Colonic mucosa (tissue), 4 donors: ENCODE results near the gene ANKS1B. TPM values are rescaled to one million over a fixed set of nuclear protein-coding genes. Genes with fewer than 3 reads are reported as not detected.
"Not testable (repeated sequence)": the region's sequence is repeated elsewhere in the genome, so short reads cannot be mapped to it uniquely, and the experiment has no call there.

Experiments used
- DNase-seq: peaks from one replicate; pipeline ENCODE4 v3.0.0-alpha.2; 2020
- H3K27ac ChIP-seq: fragments of 200-600 bp; one replicate; pipeline ENCODE4 v1.8.0; 2021
- H3K27me3 ChIP-seq: fragments of 200-600 bp; one replicate; pipeline ENCODE4 v1.8.0; 2021
- H3K36me3 ChIP-seq: fragments of 200-600 bp; one replicate; pipeline ENCODE4 v1.8.0; 2021
- H3K4me1 ChIP-seq: fragments of 200-600 bp; one replicate; pipeline ENCODE4 v1.8.0; 2021; ENCODE audit warnings: mild to moderate bottlenecking
- H3K4me3 ChIP-seq: fragments of 200-600 bp; one replicate; pipeline ENCODE4 v1.8.0; 2021
- H3K9ac ChIP-seq, 2 donors: one replicate each; pipeline ENCODE4 v1.7.0; 2013; ENCODE audit warnings: control low read depth in 2 of 2, low read depth in 2 of 2, low read length in 2 of 2
- H3K9me3 ChIP-seq: fragments of 200-600 bp; one replicate; pipeline ENCODE4 v1.8.0; 2021
- CTCF ChIP-seq: fragments of 200-600 bp; IDR thresholded peaks from one replicate; pipeline ENCODE4 v1.8.0; 2022; ENCODE audit warnings: antibody characterized with exemption, mild to moderate bottlenecking
- intact Hi-C: fragments of 100-400 bp; cut with DNase I; formaldehyde crosslinking; loops from one replicate; pipeline ENCODE4 v1.14.1; 2022
- total RNA-seq, 2 donors: library from RNA; stranded (reverse); fragmentation: NEBNext Ultra II Directional in 1 of 2; extraction: Animal tissue kit (Norgen Biotek cat#: 25700) in 1 of 2; gene quantifications; one replicate each; pipeline ENCODE4 v1.2.1, GENCODE V29; 2021
- donor health status: healthy.
- donor health status: DM: no; HTN: no; CAD: no.
- donor health status: DM: no; HTN: no; CAD: no.

ANKS1B gene
- total RNA-seq, 2 donors from 2014 or later: 1.7 to 3.3 TPM

- Histone ChIP-seq H3K36me3 (no peaks in the 10 kb centered on the region), H3K27ac (no peak overlapping the region), H3K4me3 (no peak overlapping the region), H3K9ac (no peak overlapping the region), H3K9me3 (no peaks in the 10 kb centered on the region), H3K4me1 (no peaks in the 10 kb centered on the region), H3K27me3 (no peaks in the 10 kb centered on the region)
- TF ChIP-seq CTCF: no peak
- intact Hi-C loops: no loop called here
- no peak for DNase-seq
These were observed 945.2 kb downstream of the ANKS1B start for GRCh38 chr12:99039367-99040120.

- no peak overlapping the region for H3K27ac ChIP-seq
- intact Hi-C loops: no loop called here
- H3K9me3 ChIP-seq: no peaks in the 10 kb centered on the region
- no peaks in the 10 kb centered on the region for H3K27me3 ChIP-seq
- H3K9ac ChIP-seq: no peak overlapping the region
- no peak overlapping the region for H3K4me3 ChIP-seq
- no peak for TF ChIP-seq CTCF
- no peak for DNase-seq
- no peaks in the 10 kb centered on the region for H3K36me3 ChIP-seq
- H3K4me1 ChIP-seq: no peaks in the 10 kb centered on the region
These were observed 948.2 kb downstream of the ANKS1B start for GRCh38 chr12:99036566-99036965.

- H3K4me1 ChIP-seq: no peaks in the 10 kb centered on the region
- no peak for TF ChIP-seq CTCF
- no peak overlapping the region for H3K27ac ChIP-seq
These were observed 948.9 kb downstream of the ANKS1B start for GRCh38 chr12:99035803-99036202.

GRCh38 chr12:99034201-99034600 lies 950.5 kb downstream of the ANKS1B start:
- H3K4me3 ChIP-seq, H3K9ac ChIP-seq, H3K4me1 ChIP-seq: not testable (repeated sequence)

More at GRCh38 chr12:99035803-99036202, 948.9 kb downstream of the ANKS1B start:
- intact Hi-C loops: no loop called here
- Histone ChIP-seq H3K4me3 (no peak overlapping the region), H3K36me3 (no peaks in the 10 kb centered on the region), H3K9me3 (no peaks in the 10 kb centered on the region), H3K9ac (no peak overlapping the region), H3K27me3 (no peaks in the 10 kb centered on the region)
- no peak for DNase-seq

GRCh38 chr12:99029511-99030271 lies 955.0 kb downstream of the ANKS1B start:
- intact Hi-C loops: no loop called here

More at GRCh38 chr12:99034201-99034600, 950.5 kb downstream of the ANKS1B start:
- intact Hi-C loops, DNase-seq, H3K36me3 ChIP-seq, H3K27ac ChIP-seq, H3K9me3 ChIP-seq, H3K27me3 ChIP-seq: not testable (repeated sequence)

More at GRCh38 chr12:99029511-99030271, 955.0 kb downstream of the ANKS1B start:
- no peak for DNase-seq
- Histone ChIP-seq H3K9me3 (no peaks in the 10 kb centered on the region), H3K36me3 (no peaks in the 10 kb centered on the region), H3K4me3 (no peak overlapping the region), H3K9ac (no peak overlapping the region), H3K27me3 (no peaks in the 10 kb centered on the region), H3K27ac (no peak overlapping the region), H3K4me1 (no peaks in the 10 kb centered on the region)
- TF ChIP-seq CTCF: no peak
